Inflammatory macrophage treated with lipopolysaccharide for 1 hour (primary cell): Measurements from ENCODE around the gene CCDC68.
"Not testable (repeated sequence)": the region's sequence is repeated elsewhere in the genome, so short reads cannot be mapped to it uniquely, and the experiment has no call there.

Experiments
- DNase-seq, 2 donors: peaks; one replicate each; pipeline ENCODE4 v3.0.0-alpha.2; 2020 to 2022

The CCDC68 gene

DNA sequence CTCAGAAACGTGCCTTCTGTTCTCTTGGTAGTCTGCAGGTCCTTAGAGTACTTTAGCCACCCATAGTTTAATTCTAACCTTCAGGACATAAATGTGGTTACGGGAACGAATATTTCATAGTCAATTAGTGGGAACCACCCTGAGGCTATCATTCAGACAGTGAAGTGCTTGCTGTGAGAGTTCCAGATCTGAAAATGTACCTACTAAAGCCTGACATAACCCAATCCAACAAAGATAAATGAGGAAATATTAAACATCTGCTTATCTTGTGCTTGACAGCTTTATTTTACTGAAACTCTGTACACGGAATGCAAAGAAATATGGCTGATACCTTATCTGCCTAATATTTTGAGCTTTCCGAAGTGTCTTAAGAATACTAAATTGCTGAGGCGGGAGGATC lies 88.0 kb downstream of the CCDC68 start:
- no peak for DNase-seq

DNA sequence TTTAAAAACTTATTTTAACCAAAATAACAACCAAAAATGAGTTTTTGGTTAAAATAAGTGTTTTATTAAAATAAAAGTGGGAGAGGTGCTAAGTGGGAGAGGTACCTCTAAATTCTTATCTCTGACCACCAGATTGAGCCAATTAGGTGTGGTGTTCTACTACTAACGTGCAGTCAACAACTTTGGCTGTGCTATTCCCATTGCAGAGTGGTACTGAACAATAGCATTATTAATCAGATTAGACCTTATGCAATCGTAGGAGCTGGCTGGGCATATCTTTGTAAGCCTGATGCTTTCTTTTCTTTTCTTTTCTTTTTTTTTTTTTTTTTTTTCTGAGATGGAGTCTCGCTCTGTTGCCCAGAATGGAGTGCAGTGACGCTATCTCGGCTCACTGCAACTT lies 92.1 kb downstream of the CCDC68 start:
- DNase-seq = no peak

DNA sequence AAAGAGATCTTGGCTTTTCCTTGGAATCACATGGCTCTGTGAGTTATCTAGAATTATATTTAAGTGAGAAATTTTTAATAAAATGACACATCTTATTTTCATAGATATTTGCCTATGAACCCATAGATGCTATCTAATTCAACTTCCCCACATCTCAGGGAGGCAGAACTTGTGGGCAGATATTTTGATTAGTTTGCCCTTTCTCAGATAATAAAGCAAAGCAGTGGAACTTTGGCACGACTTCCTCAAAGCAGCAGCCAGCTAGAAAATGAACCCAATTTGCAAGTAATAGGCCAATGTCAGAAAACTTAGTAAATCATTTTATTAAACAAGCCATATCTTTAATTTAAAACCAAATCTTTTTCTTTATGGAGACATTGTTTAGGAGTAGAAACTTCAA lies 98.3 kb downstream of the CCDC68 start:
- DNase-seq = no peak

GRCh38 chr18:54859667-54860421 lies 99.4 kb downstream of the CCDC68 start:
- DNase-seq = no peak

DNA sequence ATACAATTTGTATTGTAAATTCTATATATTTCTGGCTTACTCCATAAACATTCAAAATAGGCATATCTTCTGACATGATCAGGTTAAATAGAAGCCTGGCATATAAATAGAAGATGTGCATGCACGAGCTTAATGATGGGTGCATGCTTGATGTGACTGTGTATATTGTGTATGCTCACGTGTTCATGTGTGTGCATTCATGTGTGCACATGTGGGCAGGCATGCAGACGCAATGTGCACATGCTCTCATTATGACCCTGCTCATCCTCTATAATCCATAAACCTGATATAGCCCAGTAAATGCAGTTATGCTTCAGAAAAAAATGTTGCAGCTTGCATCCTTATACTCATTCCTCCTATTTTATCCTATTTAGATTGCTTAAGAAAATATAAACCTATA lies 101.8 kb downstream of the CCDC68 start:
- DNase-seq = no peak

DNA sequence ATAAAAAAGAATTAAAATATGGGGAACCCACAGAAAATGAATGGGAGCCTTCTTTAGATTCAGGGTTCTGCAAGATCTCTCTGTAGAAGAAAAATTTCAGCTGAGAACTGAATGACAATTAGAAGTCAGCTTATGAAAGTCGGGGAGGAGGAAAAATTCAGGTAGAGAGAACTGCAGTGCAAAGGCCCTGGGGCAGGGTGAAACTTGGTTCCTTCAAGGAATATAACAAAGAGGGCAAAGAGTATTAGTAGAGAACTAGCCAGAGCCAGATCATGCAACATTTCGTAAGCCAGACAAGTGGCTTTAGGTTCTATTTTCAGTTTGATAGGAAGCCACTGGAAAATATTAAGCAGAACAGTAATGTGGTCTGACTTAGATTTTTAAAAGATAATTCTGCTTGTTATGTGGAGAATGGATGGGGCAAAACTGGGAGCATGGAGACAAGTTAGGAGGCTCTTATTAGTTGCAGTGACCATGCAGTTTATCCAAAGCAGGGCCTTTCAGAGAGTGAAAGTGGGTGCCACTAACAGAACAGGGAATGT lies 103.1 kb downstream of the CCDC68 start:
- no peak for DNase-seq

- DNase-seq = not testable (repeated sequence)
Measured at GRCh38 chr18:54855050-54855449, 104.2 kb downstream of the CCDC68 start.

- no peak for DNase-seq
Measured at GRCh38 chr18:54852780-54853675, 106.2 kb downstream of the CCDC68 start.
